Measurements from ENCODE around the gene F2RL3.
"Not testable (repeated sequence)": the region's sequence is repeated elsewhere in the genome, so short reads cannot be mapped to it uniquely, and the experiment has no call there.

F2RL3 gene

DNA sequence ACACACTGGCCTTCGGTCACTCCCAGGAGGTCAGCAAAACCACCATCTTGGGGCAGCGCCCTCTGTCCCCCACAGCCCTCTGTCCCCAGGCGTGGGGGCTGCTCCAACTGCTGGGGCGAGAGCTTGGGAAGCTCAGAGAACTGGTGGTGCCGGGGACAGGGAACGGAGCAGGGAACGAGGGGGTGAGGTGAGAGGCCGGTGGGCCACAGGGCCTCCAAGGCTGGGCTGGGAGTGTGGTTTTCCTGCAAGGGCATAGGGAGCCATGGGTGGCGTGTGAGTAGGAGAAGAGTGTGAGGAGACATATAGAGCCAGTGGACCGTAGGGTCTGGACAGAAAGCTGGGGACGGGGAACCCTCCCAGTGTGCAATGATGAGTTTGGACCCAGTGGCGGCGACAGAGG lies 34.1 kb downstream of the F2RL3 start:
- DNase-seq: no peak

DNA sequence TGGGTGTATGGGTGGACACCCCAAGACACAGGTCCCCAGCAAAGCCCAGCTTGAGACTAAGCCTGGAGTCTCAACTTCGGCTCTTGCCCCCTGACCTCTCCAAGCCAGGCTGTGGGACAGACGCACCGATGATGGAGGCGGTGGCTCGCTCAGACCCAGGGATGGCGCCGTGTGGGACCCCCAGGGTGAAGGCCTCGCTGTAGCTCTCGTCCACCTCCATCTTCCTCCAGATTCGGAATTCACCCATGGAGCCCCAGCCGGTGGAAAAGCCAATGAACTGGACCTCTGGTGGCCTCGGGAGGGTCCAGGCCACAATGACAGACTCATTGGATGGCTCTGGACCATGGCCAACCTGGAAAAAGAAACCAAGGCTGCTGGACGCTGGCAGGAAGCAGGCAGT lies 39.1 kb downstream of the F2RL3 start:
- no peak for DNase-seq

DNA sequence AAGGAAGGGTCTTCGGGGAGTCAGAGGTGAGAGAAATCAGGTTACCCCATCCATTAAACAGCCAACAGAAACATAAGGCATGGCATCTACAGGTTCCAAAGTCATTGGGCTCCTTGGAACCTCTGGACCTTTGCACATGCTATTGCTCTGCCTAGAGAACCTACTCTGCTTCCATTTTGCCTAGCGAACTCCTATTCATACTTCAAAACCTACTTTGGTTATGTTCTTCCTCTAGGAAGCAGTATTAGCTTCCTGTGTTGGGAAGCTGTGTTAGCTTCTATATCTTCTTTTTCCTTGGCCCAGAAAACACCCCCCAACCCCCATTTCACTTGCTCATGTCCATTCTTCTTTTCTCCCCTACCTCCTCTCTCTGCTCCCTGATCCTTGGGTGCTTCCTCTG lies 39.6 kb downstream of the F2RL3 start:
- no peak for DNase-seq

DNA sequence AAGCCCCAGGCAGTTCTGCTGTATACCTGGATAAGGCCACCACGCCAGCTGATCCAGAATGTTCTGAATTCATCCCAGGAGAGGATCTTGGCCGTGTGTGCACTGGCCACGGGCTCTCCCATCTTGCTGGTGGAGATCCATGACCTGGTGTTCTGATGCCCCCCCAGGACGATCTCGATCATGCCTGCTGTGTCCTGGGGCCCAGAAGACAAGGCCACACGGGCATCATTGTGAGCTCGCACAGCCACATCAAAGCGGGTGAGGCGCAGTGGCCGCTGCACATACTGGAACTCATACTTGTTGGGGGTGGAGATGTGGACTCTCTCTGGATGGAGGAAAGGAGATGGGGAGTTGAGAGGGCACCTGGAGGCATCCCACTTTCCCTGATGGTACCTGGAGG lies 40.1 kb downstream of the F2RL3 start:
- no peak for DNase-seq

DNA sequence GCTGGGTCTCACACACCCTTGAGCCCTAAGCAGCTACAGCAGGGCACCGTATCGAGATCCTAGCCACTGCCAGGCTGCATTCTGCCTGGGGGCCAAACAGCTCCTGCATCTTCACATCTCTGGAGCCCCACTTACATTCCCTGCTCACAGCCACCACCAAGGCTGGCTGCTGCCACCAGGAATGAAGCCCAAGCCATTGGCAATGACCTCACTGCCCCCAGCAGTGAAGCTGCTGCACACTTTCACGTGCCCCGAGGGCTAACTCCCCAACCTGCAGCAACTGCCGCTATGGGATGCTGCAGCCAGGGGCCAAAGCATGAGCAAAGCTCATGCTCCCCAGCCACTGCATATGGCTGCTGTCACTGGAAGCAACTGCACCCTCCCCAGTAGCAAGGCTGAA lies 42.0 kb downstream of the F2RL3 start:
- no peak for DNase-seq

DNA sequence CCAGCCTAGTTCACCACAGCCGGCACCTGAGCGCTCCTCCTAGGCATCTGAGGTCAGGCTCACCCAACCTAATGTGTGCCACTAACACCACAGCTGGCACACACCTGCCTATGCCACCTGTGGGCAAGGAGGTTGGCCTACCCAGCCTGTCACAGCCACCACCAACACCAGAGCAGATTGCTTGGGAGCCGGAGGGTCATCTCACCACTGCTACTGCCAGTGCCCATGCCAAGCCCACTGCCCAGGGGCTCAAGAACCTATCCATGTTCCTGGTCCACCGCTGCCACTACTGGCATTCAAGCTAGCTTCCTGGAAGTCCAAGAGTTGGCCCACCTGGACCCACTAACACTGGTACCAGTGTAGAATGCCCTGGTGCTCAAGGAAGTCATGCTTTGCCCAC lies 42.5 kb downstream of the F2RL3 start:
- DNase-seq: no peak

DNA sequence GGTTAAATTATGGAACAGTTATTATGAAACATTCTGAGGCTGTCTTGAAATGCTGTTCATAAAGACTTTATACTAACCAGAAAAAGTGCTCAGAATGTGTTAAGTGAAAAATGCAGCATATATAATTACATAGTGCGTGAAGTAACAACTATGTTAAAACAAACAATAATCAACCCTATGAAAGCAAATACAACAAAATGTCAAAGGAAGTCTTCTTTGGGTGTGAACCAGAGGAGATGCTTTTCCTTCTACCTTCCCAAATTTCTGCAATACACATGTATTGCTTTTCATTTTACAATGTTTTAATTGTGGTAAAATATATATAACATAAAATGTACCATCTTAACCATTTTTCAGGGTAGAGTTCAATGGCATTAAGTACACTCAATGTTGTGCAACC lies 45.7 kb downstream of the F2RL3 start:
- DNase-seq: no peak

DNA sequence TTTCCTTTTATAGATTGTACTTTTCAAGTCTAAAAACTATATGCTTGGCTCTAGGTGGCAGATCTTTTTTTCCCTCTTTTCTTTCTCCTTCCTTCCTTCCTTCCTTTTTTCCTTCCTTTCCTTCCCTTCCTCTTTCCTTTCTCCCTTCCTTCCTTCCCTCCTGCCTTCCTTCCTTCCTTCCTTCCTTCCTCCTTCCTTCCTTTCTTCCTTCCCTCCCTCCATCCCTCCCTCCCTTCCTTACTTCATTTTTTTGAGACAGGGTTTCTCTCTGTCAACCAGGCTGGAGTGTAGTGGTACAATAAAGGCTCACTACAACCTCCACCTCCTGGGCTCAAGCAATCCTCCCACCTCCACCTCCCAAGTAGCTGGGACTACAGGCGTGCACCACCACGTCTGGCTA lies 48.1 kb downstream of the F2RL3 start:
- DNase-seq: no peak

DNA sequence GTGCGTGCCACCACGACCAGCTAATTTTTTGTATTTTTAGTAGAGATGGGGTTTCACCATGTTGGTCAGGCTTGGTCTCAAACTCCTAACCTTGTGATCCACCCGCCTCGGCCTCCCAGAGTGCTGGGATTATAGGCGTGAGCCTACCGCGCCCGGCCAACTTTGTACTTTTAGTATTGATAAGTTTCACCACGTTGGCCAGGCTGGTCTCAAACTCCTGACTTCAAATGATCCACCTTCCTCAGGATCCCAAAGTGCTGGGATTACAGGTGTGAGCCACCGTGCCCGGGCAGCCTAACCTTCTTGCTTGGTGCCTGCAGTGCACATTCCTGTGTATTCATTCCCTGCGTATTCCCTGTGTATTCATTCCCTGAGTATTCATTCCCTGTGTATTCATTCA lies 49.0 kb downstream of the F2RL3 start:
- DNase-seq: not testable (repeated sequence)

DNA sequence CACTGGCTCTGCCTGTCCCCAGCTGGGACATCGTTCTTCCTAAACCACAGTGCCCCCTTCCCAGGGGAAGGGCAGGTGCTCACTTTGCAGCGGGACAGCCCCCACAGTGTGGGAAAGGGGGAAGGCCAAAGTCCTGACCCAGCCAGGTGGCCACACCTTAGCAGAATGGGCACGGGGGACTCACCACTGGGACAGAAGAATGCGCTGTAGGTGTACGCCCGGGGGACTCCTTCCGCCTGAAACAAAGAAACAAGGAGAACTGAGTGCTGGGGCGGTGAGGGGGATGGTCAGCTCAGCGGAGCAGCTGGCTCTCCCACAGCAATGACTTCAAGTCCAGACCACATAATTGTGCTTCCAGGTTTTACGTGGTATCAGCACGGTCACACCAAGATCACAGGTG lies 49.4 kb downstream of the F2RL3 start:
- DNase-seq: no peak

DNA sequence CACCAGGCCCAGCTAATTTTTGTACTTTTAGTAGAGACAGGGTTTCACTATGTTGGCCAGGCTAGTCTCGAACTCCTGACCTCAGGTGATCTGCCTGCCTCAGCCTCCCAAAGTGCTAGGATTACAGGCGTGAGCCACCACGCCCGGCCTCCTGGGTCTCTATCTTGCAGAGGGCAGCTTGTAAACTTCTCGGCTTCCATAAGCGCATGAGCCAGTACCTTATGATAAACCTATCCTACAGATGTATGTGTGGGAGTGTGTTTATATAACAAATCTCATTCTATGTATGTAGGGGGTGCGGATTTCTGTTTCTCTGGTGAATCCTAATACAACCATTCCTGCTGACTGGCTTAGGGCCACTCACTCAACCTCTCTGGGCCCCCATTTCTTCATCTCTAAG lies 51.3 kb downstream of the F2RL3 start:
- not testable (repeated sequence) for DNase-seq

DNA sequence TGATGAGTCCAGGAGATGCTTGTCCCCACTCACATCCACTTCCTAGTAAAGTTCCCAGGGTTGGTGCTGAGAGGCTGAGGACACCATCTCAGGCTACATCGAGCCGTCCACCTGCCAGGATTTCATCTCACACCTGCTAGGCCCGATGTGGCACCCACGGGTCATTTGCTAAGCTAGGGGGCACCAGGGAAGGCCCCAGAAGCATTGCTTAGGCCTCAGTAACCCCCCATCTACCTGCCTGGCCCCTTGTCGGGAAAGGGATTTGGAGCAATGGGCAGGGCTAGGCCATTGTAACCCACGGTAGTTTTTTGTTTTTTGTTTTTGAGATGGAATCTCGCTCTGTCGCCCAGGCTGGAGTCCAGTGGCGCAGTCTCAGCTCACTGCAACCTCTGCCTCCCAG lies 51.8 kb downstream of the F2RL3 start:
- DNase-seq: no peak
